T-helper 1 cell treated with Interleukin-12 subunit alpha and Interleukin-12 subunit beta and Interleukin-4 antibody, amounts not matched to agents 30 ng/mL and 1 ng/mL, for 36 hours (primary cell): Measurements from ENCODE around the gene PRIMPOL. TPM values are rescaled to one million over a fixed set of nuclear protein-coding genes. Genes with fewer than 3 reads are reported as not detected.
"Not testable (repeated sequence)": the region's sequence is repeated elsewhere in the genome, so short reads cannot be mapped to it uniquely, and the experiment has no call there.

Experiments
- intact Hi-C: fragments of 100-400 bp; cut with micrococcal nuclease; formaldehyde crosslinking; loops from one replicate; pipeline ENCODE4 v1.15.1; 2024
- total RNA-seq: library from RNA; stranded (reverse); gene quantifications from 2 replicates; pipeline ENCODE4 v1.2.3, GENCODE V29; 2022

Gene PRIMPOL
- 15.5 TPM in 2 replicates for total RNA-seq

- intact Hi-C loops: loop anchor here (1.0 to 5.0 kb wide), 23 partner anchors 15 to 1207 kb away; partner anchors contain the start of genes CCDC110, CDKN2AIP, CENPU and CFAP97
These were observed at the start of gene PRIMPOL, which contains the start of gene CASP3 for GRCh38 chr4:184649026-184649970. TSS of gene PRIMPOL (plus strand) at chr4:184649738. CDS start at chr4:184657141, 7,403 bp downstream. TSS of gene CASP3 (minus strand) at chr4:184649447. CDS start at chr4:184638453, 10,994 bp downstream.

- intact Hi-C loops: not testable (repeated sequence)
These were observed 48.6 kb upstream of the PRIMPOL start for GRCh38 chr4:184600982-184601381.

GRCh38 chr4:184602857-184603256 lies 46.7 kb upstream of the PRIMPOL start:
- intact Hi-C loops: not testable (repeated sequence)

- intact Hi-C loops: not testable (repeated sequence)
These were observed 42.1 kb upstream of the PRIMPOL start for GRCh38 chr4:184607429-184607828.

- intact Hi-C loops: no loop called here
These were observed 37.5 kb upstream of the PRIMPOL start for GRCh38 chr4:184612074-184612473.

- intact Hi-C loops: no loop called here
These were observed 36.1 kb upstream of the PRIMPOL start for GRCh38 chr4:184613405-184613804.

GRCh38 chr4:184614509-184614908 lies 35.0 kb upstream of the PRIMPOL start:
- intact Hi-C loops: no loop called here

- intact Hi-C loops: not testable (repeated sequence)
These were observed 33.4 kb upstream of the PRIMPOL start for GRCh38 chr4:184616168-184616567.

GRCh38 chr4:184616633-184617551 lies 32.6 kb upstream of the PRIMPOL start:
- intact Hi-C loops: no loop called here

GRCh38 chr4:184617600-184618196 lies 31.8 kb upstream of the PRIMPOL start:
- intact Hi-C loops: no loop called here

- intact Hi-C loops: no loop called here
These were observed 29.2 kb upstream of the PRIMPOL start for GRCh38 chr4:184620212-184620867.

- intact Hi-C loops: no loop called here
These were observed 28.0 kb upstream of the PRIMPOL start for GRCh38 chr4:184621518-184621917.

GRCh38 chr4:184624504-184624903 lies 25.0 kb upstream of the PRIMPOL start:
- intact Hi-C loops: not testable (repeated sequence)

GRCh38 chr4:184624972-184625554 lies 24.5 kb upstream of the PRIMPOL start:
- intact Hi-C loops: no loop called here

- intact Hi-C loops: not testable (repeated sequence)
These were observed 23.5 kb upstream of the PRIMPOL start for GRCh38 chr4:184625783-184626596.

GRCh38 chr4:184628103-184628502 lies 21.4 kb upstream of the PRIMPOL start:
- intact Hi-C loops: no loop called here

GRCh38 chr4:184632842-184633241 lies 16.7 kb upstream of the PRIMPOL start:
- intact Hi-C loops: no loop called here

- intact Hi-C loops: no loop called here
These were observed 14.2 kb upstream of the PRIMPOL start for GRCh38 chr4:184635381-184635780.

- intact Hi-C loops: no loop called here
These were observed 13.4 kb upstream of the PRIMPOL start for GRCh38 chr4:184636144-184636543.
